ENCODE measurements around the gene MGRN1.
A peak's percentile ranks its signal among the peaks of the same experiment; 100 is the strongest.

The MGRN1 gene

GRCh38 chr16:4689864-4690704 is 65.5 kb downstream of the MGRN1 start:
- DNase-seq, result no peak

DNA sequence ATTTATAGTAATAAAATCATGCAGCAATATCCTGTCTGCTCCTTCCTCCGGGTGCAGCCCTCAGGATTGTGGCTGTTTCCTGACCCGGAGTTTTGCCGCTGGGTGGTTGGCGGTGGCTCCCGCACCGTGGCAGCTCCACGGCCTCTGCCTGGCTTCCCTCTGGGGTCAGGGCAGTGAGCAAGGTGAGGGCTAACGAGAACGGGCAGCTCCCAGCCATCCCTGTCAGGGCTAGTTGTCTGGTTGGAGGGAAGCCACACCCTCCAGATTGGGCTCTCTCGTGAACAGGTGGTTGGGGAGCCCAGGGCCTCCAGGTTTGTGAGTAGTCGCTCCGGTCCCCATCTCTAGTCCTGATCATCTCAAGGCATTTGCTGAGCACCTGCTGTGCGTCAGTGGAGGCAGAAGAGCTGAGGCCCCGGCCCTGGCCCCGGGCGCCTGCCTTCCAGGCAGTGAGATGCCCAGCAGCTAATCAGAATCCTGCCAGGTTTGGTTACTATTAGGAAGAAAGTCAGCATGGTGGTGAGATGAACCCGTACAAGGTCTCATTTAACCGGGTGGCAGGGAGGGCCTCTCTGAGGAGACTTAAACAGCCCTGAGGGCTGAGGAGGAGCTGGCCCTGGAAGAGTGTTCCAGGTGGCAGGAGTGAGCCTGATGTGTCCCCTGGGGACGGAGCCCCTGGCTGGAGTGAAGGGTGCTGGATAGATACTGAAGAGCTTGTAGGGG is 66.5 kb downstream of the MGRN1 start:
- peak; percentile 19 for DNase-seq

DNA sequence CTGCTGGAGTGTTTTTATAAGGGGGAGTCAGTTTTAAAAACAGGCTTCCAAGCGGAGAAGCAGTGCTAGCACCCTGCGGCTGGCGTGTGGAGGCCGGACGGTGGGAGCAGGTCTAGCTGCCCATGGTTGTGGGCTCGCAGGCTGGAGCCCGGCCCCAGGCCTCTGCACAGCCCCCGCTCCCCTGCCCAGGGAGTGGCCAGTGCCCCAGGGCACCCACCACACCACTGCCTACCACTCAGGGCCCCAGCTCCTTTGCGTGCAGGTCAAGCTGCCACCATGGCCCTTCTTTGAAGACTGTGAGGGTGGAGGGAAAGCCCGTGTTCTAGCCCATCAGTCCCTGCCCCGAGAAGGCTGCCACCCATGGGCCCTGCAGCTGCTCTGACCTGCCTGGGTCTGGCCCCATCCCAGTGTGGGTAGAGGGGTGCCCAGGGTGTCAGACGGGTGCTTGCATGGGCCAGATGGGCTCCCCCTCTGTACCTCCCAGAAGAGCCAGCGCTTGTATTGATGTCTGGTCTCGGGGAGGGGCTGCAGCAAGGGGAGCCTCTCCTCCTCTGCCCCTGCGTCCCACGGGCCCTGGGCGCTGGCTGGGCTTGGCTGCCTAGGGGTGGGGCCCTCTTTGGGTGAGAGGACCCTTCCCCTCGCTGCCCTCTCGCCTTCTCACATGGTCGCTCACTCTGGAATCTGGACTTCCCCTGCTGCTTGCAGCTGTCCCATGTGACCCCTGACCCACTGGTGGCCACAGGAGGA is 67.2 kb downstream of the MGRN1 start:
- DNase-seq, result no peak

DNA sequence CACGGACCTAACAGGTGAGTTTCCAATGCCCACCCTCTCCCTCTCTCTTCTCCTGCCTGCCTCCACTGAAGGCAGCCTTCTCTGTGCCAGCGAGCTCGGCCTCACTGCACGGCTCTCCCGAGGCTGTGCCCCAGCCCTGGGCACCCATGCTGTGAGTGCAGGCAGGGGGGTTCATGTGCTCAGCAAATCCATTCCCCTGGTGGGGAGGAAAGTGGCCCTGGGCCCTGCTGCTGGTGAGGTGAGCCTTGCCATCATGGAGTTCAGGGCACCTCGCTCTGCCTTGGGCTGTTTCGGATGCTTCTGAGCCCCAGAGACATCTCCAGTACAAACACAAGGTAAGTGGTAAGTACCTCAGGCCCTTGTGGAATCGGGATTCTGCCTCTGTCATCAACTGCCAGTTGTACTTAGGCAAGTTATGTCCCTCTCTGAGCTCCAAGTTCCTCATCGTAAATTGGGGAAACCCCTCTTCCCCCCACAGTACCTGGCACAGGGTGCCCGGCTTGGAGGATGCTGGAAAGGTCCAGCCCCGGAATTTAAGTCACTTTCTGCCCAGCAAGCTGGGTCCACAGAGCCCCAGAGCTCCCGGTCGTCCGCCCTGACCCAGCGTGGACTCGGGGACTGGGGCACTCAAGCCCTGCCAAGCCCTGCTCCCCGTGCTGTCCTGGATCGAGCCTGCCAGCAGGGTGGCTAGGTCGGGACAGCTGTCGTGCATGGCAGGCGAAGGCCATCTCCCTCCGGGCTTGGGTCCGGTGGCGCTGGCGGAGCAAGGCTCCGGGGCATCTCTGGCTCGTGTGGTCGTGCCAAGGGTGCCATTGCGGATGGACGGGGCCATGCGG is 68.1 kb downstream of the MGRN1 start:
- peak; percentile 42 for DNase-seq

GRCh38 chr16:4693296-4693955 is 68.8 kb downstream of the MGRN1 start, which contains the start of gene NUDT16L1:
TSS of gene NUDT16L1 (plus strand) at chr16:4693562. CDS start at chr16:4693727, 165 bp downstream.
- DNase-seq, result peak; percentile 97

DNA sequence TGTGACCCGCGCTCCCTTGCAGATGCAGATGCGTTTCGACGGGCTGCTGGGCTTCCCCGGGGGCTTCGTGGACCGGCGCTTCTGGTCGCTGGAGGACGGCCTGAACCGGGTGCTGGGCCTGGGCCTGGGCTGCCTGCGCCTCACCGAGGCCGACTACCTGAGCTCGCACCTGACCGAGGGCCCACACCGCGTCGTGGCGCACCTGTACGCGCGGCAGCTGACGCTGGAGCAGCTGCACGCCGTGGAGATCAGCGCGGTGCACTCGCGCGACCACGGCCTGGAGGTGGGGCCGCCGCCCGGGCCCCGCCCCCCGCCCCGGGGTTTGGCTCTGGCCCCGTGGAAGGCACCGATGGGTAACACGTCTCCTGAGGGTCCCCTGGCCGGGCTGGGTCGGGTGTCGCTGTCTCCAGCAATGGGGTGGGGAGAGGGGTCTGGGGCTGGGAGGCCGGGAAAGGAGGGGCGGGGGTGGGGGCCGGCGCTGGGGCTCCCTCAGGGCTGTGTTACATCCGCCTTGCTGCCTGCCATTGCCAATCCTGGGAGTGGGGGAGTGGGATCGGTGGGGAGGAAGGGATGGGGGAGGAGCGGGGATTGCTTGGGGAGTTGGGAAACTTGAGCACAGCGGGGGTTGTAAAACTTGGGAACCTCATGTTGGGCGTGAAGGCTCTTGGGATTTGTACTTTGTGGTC is 69.5 kb downstream of the MGRN1 start:
- DNase-seq, result peak; percentile 65

- DNase-seq, result no peak
Measured at GRCh38 chr16:4694642-4695451, 70.2 kb downstream of the MGRN1 start.

DNA sequence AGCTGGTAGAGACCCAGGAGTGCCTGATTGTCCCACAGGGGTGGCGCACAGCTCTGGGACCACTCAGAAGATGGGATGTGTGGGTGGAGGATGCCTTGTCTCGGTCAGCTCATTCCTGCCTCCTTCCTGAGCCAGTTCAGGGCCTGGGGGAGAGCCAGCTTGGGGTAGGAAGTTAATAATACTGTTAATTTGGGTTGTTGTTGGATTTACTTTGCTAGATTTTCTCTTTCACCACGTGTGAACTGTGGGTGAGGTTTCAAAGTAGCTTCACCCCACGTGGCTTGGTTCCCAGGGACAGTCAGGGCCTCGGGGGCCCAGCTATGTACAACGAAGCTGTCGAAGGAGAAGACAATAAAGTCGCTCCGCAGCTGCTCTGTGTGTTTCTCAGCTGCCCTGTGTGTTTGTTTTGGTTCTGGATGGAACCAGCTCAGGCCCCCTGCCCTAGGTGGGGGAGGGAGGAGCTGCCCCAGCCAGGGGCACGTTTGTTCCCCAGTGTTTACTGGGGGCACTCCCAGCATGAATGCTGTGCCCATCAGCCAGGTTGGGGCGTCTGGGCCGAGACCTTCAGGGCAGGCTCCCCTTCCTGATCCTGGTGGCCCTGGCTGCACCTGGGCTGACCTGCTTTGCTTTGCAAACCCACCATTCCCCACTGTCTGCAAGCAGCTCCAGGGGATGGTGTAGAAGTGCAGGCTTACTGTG is 71.0 kb downstream of the MGRN1 start:
- no peak for DNase-seq

GRCh38 chr16:4696172-4696904 is 71.7 kb downstream of the MGRN1 start:
- DNase-seq, result no peak

GRCh38 chr16:4696905-4697847 is 72.5 kb downstream of the MGRN1 start:
- no peak for DNase-seq

DNA sequence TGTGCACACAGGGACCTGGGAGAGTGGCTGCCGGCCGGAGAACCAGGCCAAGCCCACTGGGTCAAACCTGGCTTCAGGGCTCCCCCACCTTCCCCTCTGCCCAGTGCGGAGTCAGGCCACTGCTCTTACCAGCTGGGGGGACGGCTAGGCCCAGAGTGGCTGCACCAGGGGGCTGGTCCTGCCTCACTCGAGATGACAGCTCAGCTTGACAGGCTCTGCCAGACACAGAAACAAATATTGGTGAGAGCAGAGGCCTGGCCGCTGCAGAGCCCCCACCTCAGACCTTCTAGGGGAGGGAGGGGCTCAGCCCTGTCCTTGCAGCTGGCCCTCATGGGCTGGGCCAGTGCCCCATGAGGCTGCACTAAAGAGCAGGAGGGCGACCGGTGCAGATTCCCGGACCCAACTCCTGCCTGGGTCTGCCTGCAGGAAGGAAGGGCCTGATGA is 73.2 kb downstream of the MGRN1 start:
- DNase-seq, result no peak

DNA sequence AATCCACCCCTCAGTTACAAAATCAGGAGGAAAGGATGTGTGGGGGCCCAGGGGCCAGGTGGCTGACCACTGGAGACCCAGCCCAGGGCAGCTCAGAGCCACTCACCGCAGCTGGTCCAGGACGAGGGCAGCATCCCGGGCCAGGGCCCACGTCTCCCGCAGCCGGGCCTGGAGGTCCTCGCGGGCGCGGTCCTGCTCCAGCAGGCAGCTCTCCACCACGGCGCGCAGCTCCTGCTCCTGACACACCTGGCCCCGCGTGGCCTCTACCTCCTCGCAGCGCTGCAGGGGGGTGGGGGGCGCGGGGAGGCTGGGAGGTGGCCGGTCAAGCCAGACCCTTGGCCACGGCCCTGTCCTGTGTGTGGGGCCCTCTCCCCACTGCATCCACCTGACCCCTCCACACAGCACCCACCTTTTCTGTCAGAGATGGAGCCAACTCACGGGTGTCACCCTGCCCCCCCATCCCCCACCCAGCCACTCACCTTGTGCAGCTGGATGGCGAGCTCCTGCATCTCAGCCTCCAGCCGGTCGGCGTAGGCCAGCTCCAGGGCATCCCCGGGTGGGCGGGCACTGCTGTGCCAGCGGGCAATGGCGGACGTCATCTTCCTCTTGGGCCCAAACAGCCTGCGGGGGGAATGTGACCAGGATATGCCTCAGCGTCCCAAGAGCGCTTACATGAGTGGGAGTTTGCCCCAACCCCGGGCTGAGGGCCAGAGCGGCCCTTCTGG is 73.9 kb downstream of the MGRN1 start:
- DNase-seq, result no peak

GRCh38 chr16:4699046-4699556 is 74.5 kb downstream of the MGRN1 start:
- no peak for DNase-seq

- DNase-seq, result no peak
Measured at GRCh38 chr16:4700380-4700996, 75.9 kb downstream of the MGRN1 start.

DNA sequence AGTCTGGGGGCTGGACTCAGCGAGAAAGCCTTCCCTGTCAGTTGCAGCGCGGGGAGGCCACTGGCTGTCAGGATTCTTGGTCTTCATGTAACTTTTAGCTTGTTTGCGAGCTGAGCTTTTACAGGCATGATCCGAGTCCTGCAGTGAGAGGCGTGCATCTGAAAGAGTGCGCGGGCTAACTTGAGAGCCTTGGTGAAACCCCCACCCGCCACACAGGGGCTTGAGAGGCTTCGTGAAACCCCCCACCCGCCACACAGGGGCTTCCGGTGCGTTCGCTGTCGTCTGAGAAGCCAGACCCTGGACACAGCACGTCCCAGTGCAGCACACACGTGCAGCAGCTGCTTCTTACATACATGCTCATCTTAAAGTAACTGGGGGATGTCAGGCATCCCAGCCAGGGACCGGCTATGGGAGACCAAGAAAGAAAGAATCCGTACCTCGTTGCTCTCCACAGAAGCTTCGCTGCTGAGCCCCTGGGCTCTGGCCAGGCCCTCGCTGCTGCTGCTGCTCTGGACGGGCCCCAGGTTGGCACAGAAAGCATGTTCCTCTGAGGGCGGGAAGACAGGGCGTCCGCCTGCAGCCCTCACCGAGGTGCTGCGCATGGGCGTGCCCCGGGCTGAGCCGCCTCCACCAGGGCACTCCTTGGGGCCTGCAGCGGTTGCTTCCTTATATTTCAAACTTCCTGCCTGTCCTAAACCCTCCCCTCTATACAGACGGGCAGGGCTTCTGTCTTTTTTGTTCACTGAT is 76.5 kb downstream of the MGRN1 start:
- DNase-seq, result no peak

Data from NCI-H82 (cell line).